HFFc6 (cell line): Measurements from ENCODE around the gene PCGF1. TPM values are rescaled to one million over a fixed set of nuclear protein-coding genes. Genes with fewer than 3 reads are reported as not detected.

ENCODE experiments used
- DNase-seq: peaks from one replicate; pipeline ENCODE4 v3.0.0-alpha.2; 2018
- H3K27ac Mint-ChIP-seq: 2 replicates; pipeline ENCODE4 v1.8.0; 2020; ENCODE audit warnings: mild to moderate bottlenecking, mixed read lengths
- H3K27me3 Mint-ChIP-seq: 2 replicates; pipeline ENCODE4 v1.8.0; 2021; ENCODE audit warnings: mild to moderate bottlenecking, moderate library complexity, mixed read lengths; ENCODE audit not compliant: insufficient read depth
- H3K36me3 Mint-ChIP-seq: 2 replicates; pipeline ENCODE4 v1.8.0; 2021; ENCODE audit warnings: low read depth, mixed read lengths
- H3K4me1 Mint-ChIP-seq: 2 replicates; pipeline ENCODE4 v1.8.0; 2020; ENCODE audit warnings: low read depth, mixed read lengths
- H3K4me3 Mint-ChIP-seq: 2 replicates; pipeline ENCODE4 v1.8.0; 2020; ENCODE audit warnings: mild to moderate bottlenecking, moderate library complexity, mixed read lengths
- H3K9me3 Mint-ChIP-seq: 2 replicates; pipeline ENCODE4 v1.8.0; 2020; ENCODE audit warnings: mild to moderate bottlenecking, mixed read lengths
- CTCF ChIP-seq: fragments of 200-600 bp; sonication (generic); IDR thresholded peaks from 2 replicates; pipeline ENCODE4 v1.5.0; 2021; ENCODE audit warnings: antibody characterized with exemption, mild to moderate bottlenecking
- total RNA-seq, 6 experiments: library from RNA; stranded (reverse); fragmentation: NEBNext Ultra II Directional; extraction: Animal tissue kit (Norgen Biotek cat#: 25700); gene quantifications; 2 replicates in 1 of 6; 3 replicates in 5 of 6; pipeline ENCODE4 v1.2.3, GENCODE V29; 2021

PCGF1 gene
- total RNA-seq, 6 experiments from 2014 or later: 26.0 to 33.8 (median 29.3) TPM

DNA sequence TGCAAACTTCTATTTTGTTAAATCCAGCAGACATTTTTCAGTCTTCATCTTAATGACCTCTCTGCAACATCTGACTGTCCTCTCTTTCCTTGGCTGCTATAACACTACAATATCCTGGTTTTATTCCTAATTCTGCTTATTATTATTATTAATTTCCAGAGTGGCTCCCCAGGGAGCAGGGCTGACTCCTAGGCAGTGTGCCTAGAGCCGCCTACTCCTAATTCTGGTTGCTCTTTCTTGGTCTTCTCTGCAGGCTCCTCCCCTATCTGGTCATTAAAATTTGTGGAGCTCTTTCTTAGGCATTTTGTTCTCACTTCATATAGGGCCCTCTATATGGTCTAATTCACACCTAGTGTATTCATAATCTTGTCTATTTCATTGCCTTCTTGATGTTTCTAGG is 35.5 kb upstream of the PCGF1 start:
- Mint-ChIP-seq H3K9me3 (no peaks in the 10 kb centered on the region), H3K4me1 (peaks cover 7% of the 10 kb centered on the region; the same call in 1 of the 2 replicates), H3K36me3 (peaks cover 9% of the 10 kb centered on the region), H3K27me3 (no peaks in the 10 kb centered on the region), H3K4me3 (no peak overlapping the region), H3K27ac (no peak overlapping the region)
- no peak for DNase-seq
- no peak for TF ChIP-seq CTCF

GRCh38 chr2:74540291-74540690 is 32.8 kb upstream of the PCGF1 start:
- H3K4me3 Mint-ChIP-seq: no peak overlapping the region
- H3K9me3 Mint-ChIP-seq: no peaks in the 10 kb centered on the region
- H3K4me1 Mint-ChIP-seq: peaks cover 13% of the 10 kb centered on the region
- no peaks in the 10 kb centered on the region for H3K27me3 Mint-ChIP-seq
- TF ChIP-seq CTCF: no peak
- H3K27ac Mint-ChIP-seq: no peak overlapping the region
- H3K36me3 Mint-ChIP-seq: peaks cover 5% of the 10 kb centered on the region
- DNase-seq: no peak

GRCh38 chr2:74538881-74539339 is 31.4 kb upstream of the PCGF1 start:
- Mint-ChIP-seq H3K27ac (no peak overlapping the region), H3K4me3 (no peak overlapping the region), H3K4me1 (peaks cover 13% of the 10 kb centered on the region), H3K9me3 (no peaks in the 10 kb centered on the region), H3K36me3 (no peaks in the 10 kb centered on the region; the same call in 1 of the 2 replicates), H3K27me3 (no peaks in the 10 kb centered on the region)
- no peak for TF ChIP-seq CTCF
- no peak for DNase-seq

- peaks cover 6% of the 10 kb centered on the region for H3K36me3 Mint-ChIP-seq
- H3K27ac Mint-ChIP-seq: peak overlapping the region; percentile 65
- no peaks in the 10 kb centered on the region for H3K27me3 Mint-ChIP-seq
- H3K4me1 Mint-ChIP-seq: peaks cover 20% of the 10 kb centered on the region
- H3K9me3 Mint-ChIP-seq: no peaks in the 10 kb centered on the region
- no peak overlapping the region for H3K4me3 Mint-ChIP-seq
- peak; percentile 19 for DNase-seq
- TF ChIP-seq CTCF: no peak
Observed at GRCh38 chr2:74537140-74537539, 29.6 kb upstream of the PCGF1 start.

- DNase-seq: no peak
- Mint-ChIP-seq H3K9me3 (no peaks in the 10 kb centered on the region), H3K36me3 (peaks cover 9% of the 10 kb centered on the region), H3K4me3 (no peak overlapping the region), H3K27me3 (no peaks in the 10 kb centered on the region), H3K27ac (no peak overlapping the region; the same call in 1 of the 2 replicates), H3K4me1 (peaks cover 28% of the 10 kb centered on the region)
- TF ChIP-seq CTCF: 0 out of 2 replicates have a peak, but pooled peaks have one; percentile 13
Observed at GRCh38 chr2:74536166-74536950, 28.9 kb upstream of the PCGF1 start.
